WI38 (cell line): ENCODE results near the gene AQP2.
A peak's percentile ranks its signal among the peaks of the same experiment; 100 is the strongest.

Source experiments
- H3K4me3 ChIP-seq: 2 replicates; pipeline ENCODE4 v1.5.1; 2011; ENCODE audit warnings: low read depth, mild to moderate bottlenecking, control low read depth, low read length
- TF ChIP-seq, protein P1 (sequence below): IDR thresholded peaks from 2 replicates; pipeline ENCODE4 v1.5.1; 2012; ENCODE audit warnings: low read depth, mild to moderate bottlenecking, control low read depth, low read length

The AQP2 gene

DNA sequence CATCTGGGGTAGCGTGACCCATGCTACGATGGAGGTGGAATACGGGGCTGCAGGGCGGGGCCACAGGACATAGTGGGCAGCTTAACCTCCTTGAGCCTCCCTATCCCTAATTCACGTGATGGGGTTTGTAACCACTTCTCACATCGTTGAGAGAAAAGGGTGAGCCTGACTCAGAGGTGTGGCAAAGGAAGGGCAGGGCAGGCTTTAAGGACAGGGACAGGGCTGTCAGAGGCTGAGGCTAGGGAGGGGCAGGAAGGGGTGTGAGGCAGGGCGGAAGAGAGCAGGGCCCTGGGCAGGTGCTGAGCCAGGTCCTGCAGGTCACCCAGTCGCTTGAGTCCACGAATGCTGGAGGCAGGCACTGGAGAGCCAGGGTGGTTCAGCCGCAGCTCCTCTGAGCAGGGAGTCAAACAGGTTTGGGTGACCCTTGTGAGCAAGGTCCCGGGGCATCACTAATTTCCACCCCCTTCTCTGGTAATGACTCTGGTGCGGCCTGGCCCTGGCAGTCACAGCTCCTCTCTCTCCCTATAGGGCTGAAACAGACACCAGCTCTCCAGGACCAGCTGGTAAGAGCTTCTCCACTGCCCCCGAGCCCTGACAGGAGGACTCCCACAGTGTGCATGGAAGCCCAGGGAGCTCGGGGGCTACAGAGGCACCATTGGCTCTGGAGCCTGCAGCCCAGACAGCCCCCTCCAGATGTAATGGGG, 7.5 kb upstream of the AQP2 start:
- TF ChIP-seq, protein P1, sequence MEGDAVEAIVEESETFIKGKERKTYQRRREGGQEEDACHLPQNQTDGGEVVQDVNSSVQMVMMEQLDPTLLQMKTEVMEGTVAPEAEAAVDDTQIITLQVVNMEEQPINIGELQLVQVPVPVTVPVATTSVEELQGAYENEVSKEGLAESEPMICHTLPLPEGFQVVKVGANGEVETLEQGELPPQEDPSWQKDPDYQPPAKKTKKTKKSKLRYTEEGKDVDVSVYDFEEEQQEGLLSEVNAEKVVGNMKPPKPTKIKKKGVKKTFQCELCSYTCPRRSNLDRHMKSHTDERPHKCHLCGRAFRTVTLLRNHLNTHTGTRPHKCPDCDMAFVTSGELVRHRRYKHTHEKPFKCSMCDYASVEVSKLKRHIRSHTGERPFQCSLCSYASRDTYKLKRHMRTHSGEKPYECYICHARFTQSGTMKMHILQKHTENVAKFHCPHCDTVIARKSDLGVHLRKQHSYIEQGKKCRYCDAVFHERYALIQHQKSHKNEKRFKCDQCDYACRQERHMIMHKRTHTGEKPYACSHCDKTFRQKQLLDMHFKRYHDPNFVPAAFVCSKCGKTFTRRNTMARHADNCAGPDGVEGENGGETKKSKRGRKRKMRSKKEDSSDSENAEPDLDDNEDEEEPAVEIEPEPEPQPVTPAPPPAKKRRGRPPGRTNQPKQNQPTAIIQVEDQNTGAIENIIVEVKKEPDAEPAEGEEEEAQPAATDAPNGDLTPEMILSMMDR = no peak

DNA sequence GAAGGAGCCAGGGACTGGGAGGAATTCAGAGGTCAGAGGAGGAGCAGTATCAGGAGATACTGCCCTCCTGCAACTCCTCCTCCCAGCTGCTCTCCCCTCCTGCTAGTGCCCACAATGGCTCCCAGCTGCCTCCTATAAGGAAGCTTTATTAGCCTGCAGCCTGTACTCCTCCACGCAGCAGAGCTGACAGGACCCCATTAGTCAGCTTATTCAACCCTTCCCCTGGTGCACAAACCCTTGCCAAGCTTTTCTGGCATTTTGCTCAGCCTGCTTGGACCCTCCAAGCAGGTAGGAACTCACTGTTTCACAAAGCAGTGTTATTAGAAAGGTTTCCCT, 6.9 kb upstream of the AQP2 start:
- no peak overlapping the region for H3K4me3 ChIP-seq
- TF ChIP-seq, protein P1 = no peak

More for the DNA sequence above, 7.5 kb upstream of the AQP2 start:
- no peak overlapping the region for H3K4me3 ChIP-seq

DNA sequence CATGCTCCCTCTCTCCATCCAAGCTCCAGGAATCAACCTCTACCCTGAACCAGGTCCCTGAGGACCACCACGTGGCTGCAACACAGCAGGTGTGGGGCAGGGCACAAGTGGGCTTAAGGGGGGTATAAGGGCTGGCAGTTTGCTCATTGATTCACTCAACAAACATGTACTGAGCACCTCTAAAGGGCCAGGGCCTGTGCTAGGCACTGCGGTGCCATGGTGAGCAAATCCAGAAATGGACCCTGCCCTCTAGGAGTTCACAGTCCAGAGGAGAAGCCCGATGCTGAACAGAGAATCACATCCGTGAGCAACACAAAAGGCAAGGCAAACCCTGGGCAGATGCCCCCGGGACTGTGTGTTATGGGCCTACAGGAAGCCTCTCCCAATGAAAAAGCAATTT, 6.5 kb upstream of the AQP2 start:
- TF ChIP-seq, protein P1 = no peak

DNA sequence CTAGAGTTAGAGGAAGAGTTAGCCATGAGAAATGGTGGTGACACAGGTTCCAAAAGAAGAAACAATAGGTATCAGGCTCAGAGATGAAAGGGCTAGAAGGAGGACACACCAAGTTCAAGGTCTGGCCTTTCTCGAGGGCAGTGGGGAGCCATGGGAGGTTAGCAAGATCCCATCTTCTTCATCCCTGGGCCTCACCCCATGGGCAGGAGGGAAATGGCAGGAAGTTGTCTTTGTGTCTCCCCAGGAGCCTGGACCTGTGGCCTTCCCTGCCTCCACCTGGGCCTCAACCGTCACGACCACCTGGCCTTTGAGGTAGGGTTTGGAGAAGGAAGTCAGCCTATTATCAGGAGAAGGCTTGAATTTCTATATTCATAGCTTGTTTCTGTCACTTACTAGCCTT, 5.8 kb upstream of the AQP2 start:
- TF ChIP-seq, protein P1 = no peak
- no peak overlapping the region for H3K4me3 ChIP-seq

More for the DNA sequence above, 6.5 kb upstream of the AQP2 start:
- H3K4me3 ChIP-seq = no peak overlapping the region

DNA sequence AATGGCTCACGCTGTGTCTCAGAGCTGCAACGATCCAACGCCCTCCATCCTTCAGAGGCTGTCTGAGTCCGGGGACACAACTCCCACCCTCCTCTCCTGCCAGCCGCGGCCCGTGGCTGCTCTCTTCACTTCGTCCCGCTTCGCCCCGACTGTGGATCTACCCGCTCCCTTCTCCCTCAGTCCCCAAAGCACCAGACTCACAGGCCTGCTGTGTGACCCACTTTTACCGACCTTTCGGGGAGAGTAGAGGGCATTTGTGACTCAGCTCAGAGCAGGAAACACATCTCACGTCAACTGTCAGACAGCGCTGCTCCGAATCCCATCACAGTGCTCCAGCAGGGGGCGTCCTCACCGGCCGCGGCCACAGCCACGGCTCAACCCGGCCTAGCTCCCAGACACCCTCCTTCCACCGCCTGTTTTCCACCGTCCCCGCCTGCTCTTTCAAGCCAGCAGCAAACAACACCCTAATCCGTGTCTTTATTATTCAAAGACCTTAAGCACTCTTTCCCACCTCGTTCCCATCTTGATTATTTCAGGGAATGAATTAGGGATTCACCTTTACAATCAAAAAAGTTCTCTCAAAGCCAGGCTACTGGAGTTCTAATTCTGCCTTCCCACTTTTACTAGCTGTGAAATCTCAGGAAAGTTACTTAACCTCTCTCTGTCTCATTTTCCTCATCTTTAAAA, 5.0 kb upstream of the AQP2 start:
- TF ChIP-seq, protein P1 = peak; percentile 95
- H3K4me3 ChIP-seq = no peak overlapping the region

DNA sequence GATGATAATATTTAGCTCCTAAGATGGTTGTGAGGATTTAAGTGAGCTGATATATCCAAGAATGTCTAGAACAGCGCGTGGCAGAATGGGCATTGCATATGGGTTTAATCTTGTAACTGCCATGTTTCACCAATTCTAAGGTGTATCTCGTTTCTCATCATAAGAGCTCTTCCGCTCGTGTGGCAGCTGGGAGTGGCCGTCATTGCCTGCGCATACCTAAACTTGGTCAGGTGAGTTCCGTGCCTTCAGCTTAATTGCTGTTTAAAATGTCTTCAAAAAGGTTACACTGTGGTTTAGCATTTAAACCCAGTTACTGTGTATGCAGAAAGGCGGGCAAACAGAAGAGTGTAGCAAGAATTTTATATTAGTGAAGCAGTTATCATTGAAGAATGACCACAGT, 4.5 kb upstream of the AQP2 start:
- no peak overlapping the region for H3K4me3 ChIP-seq
- TF ChIP-seq, protein P1 = no peak

DNA sequence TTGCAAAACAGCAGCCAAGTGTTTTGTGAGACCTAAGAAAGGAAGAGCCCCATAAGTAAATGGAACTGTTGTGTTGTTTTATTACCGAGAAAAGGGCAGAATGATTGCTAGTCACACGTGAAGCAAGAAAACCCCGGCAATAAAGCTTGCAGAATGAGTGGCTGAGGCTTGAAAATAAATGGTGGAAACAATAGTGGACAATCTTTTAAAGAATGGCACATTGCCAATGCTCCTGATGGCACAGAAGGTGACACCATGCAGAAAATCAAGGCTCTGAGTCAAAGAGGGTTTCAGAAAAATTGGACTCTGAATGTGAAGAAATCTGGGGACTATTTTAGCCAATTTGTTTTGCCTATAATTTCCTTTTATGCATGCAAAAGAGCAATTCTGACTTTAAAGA, 4.0 kb upstream of the AQP2 start:
- no peak overlapping the region for H3K4me3 ChIP-seq
- TF ChIP-seq, protein P1 = no peak
